WTC11 (cell line): ENCODE results near the gene ASMTL. TPM values are rescaled to one million over a fixed set of nuclear protein-coding genes. Genes with fewer than 3 reads are reported as not detected.

Source experiments
- ATAC-seq: fragments of 200-7000 bp; cut with Tn5 transposase; 2 replicates; pipeline ENCODE4 v1.10.0; 2021; ENCODE audit warnings: mild to moderate bottlenecking, moderate library complexity
- CTCF ChIA-PET: fragments of 300-600 bp; sonication (Branson Sonifier 250); formaldehyde crosslinking; loops from one replicate; lab custom pipeline; 2021; ENCODE audit warnings: antibody characterized with exemption; lab: Charles Lee
- POLR2A ChIA-PET: fragments of 350-600 bp; sonication (Branson Sonifier 250); formaldehyde crosslinking; loops from one replicate; lab custom pipeline; 2021; ENCODE audit warnings: antibody characterized with exemption; lab: Charles Lee
- DNase-seq: peaks from one replicate; pipeline ENCODE4 v3.0.0; 2021; ENCODE audit warnings: low spot score
- H3K27ac Mint-ChIP-seq: 2 replicates; pipeline ENCODE4 v1.8.0; 2021; ENCODE audit warnings: mixed read lengths
- H3K27me3 Mint-ChIP-seq: 2 replicates; pipeline ENCODE4 v1.8.0; 2021; ENCODE audit warnings: low read depth, mild to moderate bottlenecking, moderate library complexity, mixed read lengths
- H3K36me3 Mint-ChIP-seq: 2 replicates; pipeline ENCODE4 v1.8.0; 2021; ENCODE audit warnings: mixed read lengths
- H3K4me1 Mint-ChIP-seq: 2 replicates; pipeline ENCODE4 v1.8.0; 2022; ENCODE audit warnings: mixed read lengths
- H3K4me3 Mint-ChIP-seq: 2 replicates; pipeline ENCODE4 v1.8.0; 2021; ENCODE audit warnings: mild to moderate bottlenecking, moderate library complexity, mixed read lengths
- H3K9me3 Mint-ChIP-seq: 2 replicates; pipeline ENCODE4 v1.8.0; 2021; ENCODE audit warnings: mixed read lengths
- AFF4 ChIP-seq: sonication (generic); formaldehyde crosslinking; IDR thresholded peaks from 2 replicates; pipeline ENCODE4 v1.8.1; 2023; ENCODE audit warnings: mild to moderate bottlenecking, missing genetic modification reagents, borderline replicate concordance
- ARID4B ChIP-seq: sonication (generic); formaldehyde crosslinking; IDR thresholded peaks from 2 replicates; pipeline ENCODE4 v1.8.0; 2023; ENCODE audit warnings: missing genetic modification reagents, mild to moderate bottlenecking, borderline replicate concordance
- CDX4 ChIP-seq: fragments of 250-450 bp; sonication (Bioruptor Pico); IDR thresholded peaks from 2 replicates; pipeline ENCODE4 v1.9.0; 2021; ENCODE audit warnings: moderate library complexity, mild to moderate bottlenecking, inconsistent platforms, borderline replicate concordance
- E2F5 ChIP-seq: sonication (generic); formaldehyde crosslinking; IDR thresholded peaks from 2 replicates; pipeline ENCODE4 v1.8.1; 2022; ENCODE audit warnings: mild to moderate bottlenecking, moderate library complexity, missing genetic modification reagents
- ESRRA ChIP-seq: sonication (generic); formaldehyde crosslinking; IDR thresholded peaks from 2 replicates; pipeline ENCODE4 v1.8.1; 2022; ENCODE audit warnings: mild to moderate bottlenecking, missing genetic modification reagents, borderline replicate concordance
- FOXK1 ChIP-seq: sonication (generic); formaldehyde crosslinking; IDR thresholded peaks from 2 replicates; pipeline ENCODE4 v1.8.0; 2022; ENCODE audit warnings: mild to moderate bottlenecking, moderate library complexity, missing genetic modification reagents
- GRHL2 ChIP-seq: fragments of 250-450 bp; sonication (Bioruptor Pico); IDR thresholded peaks from 2 replicates; pipeline ENCODE4 v1.8.0; 2022; ENCODE audit warnings: mild to moderate bottlenecking, moderate library complexity; ENCODE audit not compliant: insufficient replicate concordance, severe bottlenecking
- MAX ChIP-seq: sonication (generic); formaldehyde crosslinking; IDR thresholded peaks from 2 replicates; pipeline ENCODE4 v1.8.0; 2022; ENCODE audit warnings: mild to moderate bottlenecking, missing genetic modification reagents
- NR2C2 ChIP-seq: sonication (generic); formaldehyde crosslinking; IDR thresholded peaks from 2 replicates; pipeline ENCODE4 v1.8.0; 2022; ENCODE audit warnings: mild to moderate bottlenecking, missing genetic modification reagents
- NR3C1 ChIP-seq: sonication (generic); formaldehyde crosslinking; conservative IDR thresholded peaks from 2 replicates; pipeline ENCODE4 v1.8.1; 2023; ENCODE audit warnings: low read depth, mild to moderate bottlenecking, missing genetic modification reagents
- OVOL2 ChIP-seq: fragments of 250-450 bp; sonication (Bioruptor Pico); IDR thresholded peaks from 2 replicates; pipeline ENCODE4 v1.9.0; 2021; ENCODE audit warnings: mild to moderate bottlenecking, borderline replicate concordance
- RELA ChIP-seq: sonication (generic); formaldehyde crosslinking; IDR thresholded peaks from 2 replicates; pipeline ENCODE4 v1.8.1; 2022; ENCODE audit warnings: missing genetic modification reagents, mild to moderate bottlenecking, borderline replicate concordance
- SMAD3 ChIP-seq: sonication (generic); formaldehyde crosslinking; IDR thresholded peaks from 2 replicates; pipeline ENCODE4 v1.8.0; 2022; ENCODE audit warnings: missing genetic modification reagents, mild to moderate bottlenecking, borderline replicate concordance
- SMAD4 ChIP-seq: sonication (generic); formaldehyde crosslinking; IDR thresholded peaks from 2 replicates; pipeline ENCODE4 v1.8.0; 2022; ENCODE audit warnings: mild to moderate bottlenecking, missing genetic modification reagents
- TEAD1 ChIP-seq: sonication (generic); formaldehyde crosslinking; IDR thresholded peaks from 2 replicates; pipeline ENCODE4 v1.8.0; 2022; ENCODE audit warnings: mild to moderate bottlenecking, missing genetic modification reagents
- USF2 ChIP-seq: sonication (generic); formaldehyde crosslinking; IDR thresholded peaks from 2 replicates; pipeline ENCODE4 v1.8.1; 2023; ENCODE audit warnings: mild to moderate bottlenecking, missing genetic modification reagents, moderate library complexity
- ZNF423 ChIP-seq: fragments of 250-450 bp; sonication (Bioruptor Pico); IDR thresholded peaks from 2 replicates; pipeline ENCODE4 v2.1.2; 2022; ENCODE audit warnings: mild to moderate bottlenecking, moderate library complexity
- ZNF425 ChIP-seq: fragments of 250-450 bp; sonication (Bioruptor Pico); conservative IDR thresholded peaks from 2 replicates; pipeline ENCODE4 v1.9.0; 2021; ENCODE audit warnings: mild to moderate bottlenecking
- total RNA-seq: library from RNA; stranded (reverse); gene quantifications from 3 replicates; pipeline ENCODE4 v1.2.3, GENCODE V29; 2021

ASMTL gene
- total RNA-seq, 1 experiment from 2014 or later, result 70.6 TPM

GRCh38 chrX:1488745-1489144, 36.0 kb upstream of the ASMTL start:
- Mint-ChIP-seq H3K27ac (no peak overlapping the region), H3K4me3 (no peak overlapping the region), H3K36me3 (peaks cover 23% of the 10 kb centered on the region)
- no peak for DNase-seq
- TF ChIP-seq ESRRA (CRISPR knock-in tag), result no peak
- no peak for TF ChIP-seq ZNF423 (CRISPR knock-in tag)
- TF ChIP-seq E2F5 (CRISPR knock-in tag), result no peak
- no peak for TF ChIP-seq FOXK1
- no peak for TF ChIP-seq SMAD4 (CRISPR knock-in tag)
- no peak for TF ChIP-seq NR2C2 (CRISPR knock-in tag)
- TF ChIP-seq RELA (CRISPR knock-in tag), result no peak
- TF ChIP-seq OVOL2 (CRISPR knock-in tag), result no peak
- TF ChIP-seq MAX (CRISPR knock-in tag), result no peak
- no peak for TF ChIP-seq CDX4 (CRISPR knock-in tag)
- no peak for TF ChIP-seq USF2 (CRISPR knock-in tag)
- no peak for TF ChIP-seq NR3C1 (CRISPR knock-in tag)
- TF ChIP-seq ZNF425 (CRISPR knock-in tag), result no peak
- TF ChIP-seq ARID4B (CRISPR knock-in tag), result no peak
- TF ChIP-seq AFF4 (CRISPR knock-in tag), result no peak
- no peak for TF ChIP-seq GRHL2 (CRISPR knock-in tag)
- TF ChIP-seq TEAD1 (CRISPR knock-in tag), result no peak
- no peak for TF ChIP-seq SMAD3 (CRISPR knock-in tag)
- TF ChIP-seq, all 79 proteins: peak for 0
- Mint-ChIP-seq H3K4me1 (peaks cover 8% of the 10 kb centered on the region), H3K9me3 (peaks cover 29% of the 10 kb centered on the region), H3K27me3 (peaks cover 20% of the 10 kb centered on the region)
- ChIA-PET POLR2A (no interaction called here), CTCF (no interaction called here)
- ATAC-seq, result no peak
